Ishikawa (cell line): Measurements from ENCODE around the gene RYR1.

Experiments used
- EP300 ChIP-seq: IDR thresholded peaks from 2 replicates; pipeline ENCODE4 v1.6.1; 2012; ENCODE audit warnings: borderline replicate concordance
- RAD21 ChIP-seq: IDR thresholded peaks from 2 replicates; pipeline ENCODE4 v1.6.1; 2012; ENCODE audit warnings: low read depth
- TEAD4 ChIP-seq: IDR thresholded peaks from 2 replicates; pipeline ENCODE4 v1.6.1; 2012
- YY1 ChIP-seq: IDR thresholded peaks from 2 replicates; pipeline ENCODE4 v1.6.1; 2012; ENCODE audit warnings: low read depth
- TF ChIP-seq, protein P1 (sequence below): IDR thresholded peaks from 2 replicates; pipeline ENCODE4 v1.6.1; 2012; ENCODE audit warnings: low read depth, mild to moderate bottlenecking

DNA sequence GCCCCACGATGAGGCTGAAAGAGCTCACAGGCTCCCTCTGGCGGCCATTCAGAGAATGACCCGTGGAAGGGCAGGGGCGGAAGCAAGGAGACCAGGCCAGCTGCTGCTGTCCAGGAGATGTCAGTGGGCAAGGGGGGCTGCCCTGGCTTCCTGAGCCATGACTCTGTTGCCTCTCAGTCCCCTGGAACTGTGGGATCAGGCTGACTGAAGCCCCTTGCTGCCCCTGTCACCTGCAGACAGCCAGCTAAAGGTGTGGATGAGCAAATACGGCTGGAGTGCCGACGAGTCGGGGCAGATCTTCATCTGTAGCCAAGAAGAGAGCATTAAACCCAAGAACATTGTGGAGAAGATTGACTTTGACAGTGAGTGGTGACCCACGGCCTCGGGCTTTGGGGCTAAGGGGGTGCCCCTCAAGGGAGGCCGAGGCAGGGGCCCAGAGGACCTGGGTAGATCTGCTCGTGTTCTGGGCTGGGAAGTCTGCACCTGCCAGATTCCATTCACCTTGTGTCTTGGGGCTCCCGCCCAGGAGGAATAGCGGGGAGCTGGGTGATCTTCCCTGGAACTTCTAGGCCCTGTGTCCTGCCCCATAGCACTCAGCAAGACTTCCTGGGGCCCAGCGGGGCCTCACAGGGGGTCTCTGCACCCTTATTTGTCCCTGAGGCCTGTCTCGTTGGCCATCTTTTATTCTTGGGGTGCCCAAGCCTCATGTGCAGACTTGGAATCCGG is 201.4 kb downstream of the RYR1 start:
- TF ChIP-seq EP300 (no peak), RAD21 (peak; percentile 61), TEAD4 (no peak), YY1 (no peak)
- TF ChIP-seq, protein P1, sequence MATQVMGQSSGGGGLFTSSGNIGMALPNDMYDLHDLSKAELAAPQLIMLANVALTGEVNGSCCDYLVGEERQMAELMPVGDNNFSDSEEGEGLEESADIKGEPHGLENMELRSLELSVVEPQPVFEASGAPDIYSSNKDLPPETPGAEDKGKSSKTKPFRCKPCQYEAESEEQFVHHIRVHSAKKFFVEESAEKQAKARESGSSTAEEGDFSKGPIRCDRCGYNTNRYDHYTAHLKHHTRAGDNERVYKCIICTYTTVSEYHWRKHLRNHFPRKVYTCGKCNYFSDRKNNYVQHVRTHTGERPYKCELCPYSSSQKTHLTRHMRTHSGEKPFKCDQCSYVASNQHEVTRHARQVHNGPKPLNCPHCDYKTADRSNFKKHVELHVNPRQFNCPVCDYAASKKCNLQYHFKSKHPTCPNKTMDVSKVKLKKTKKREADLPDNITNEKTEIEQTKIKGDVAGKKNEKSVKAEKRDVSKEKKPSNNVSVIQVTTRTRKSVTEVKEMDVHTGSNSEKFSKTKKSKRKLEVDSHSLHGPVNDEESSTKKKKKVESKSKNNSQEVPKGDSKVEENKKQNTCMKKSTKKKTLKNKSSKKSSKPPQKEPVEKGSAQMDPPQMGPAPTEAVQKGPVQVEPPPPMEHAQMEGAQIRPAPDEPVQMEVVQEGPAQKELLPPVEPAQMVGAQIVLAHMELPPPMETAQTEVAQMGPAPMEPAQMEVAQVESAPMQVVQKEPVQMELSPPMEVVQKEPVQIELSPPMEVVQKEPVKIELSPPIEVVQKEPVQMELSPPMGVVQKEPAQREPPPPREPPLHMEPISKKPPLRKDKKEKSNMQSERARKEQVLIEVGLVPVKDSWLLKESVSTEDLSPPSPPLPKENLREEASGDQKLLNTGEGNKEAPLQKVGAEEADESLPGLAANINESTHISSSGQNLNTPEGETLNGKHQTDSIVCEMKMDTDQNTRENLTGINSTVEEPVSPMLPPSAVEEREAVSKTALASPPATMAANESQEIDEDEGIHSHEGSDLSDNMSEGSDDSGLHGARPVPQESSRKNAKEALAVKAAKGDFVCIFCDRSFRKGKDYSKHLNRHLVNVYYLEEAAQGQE: no peak
